ENCODE measurements around the gene KBTBD8. TPM values are rescaled to one million over a fixed set of nuclear protein-coding genes. Genes with fewer than 3 reads are reported as not detected.

KBTBD8 gene
- total RNA-seq, 2 experiments from 2014 or later: 7.1 to 7.7 TPM

GRCh38 chr3:66971245-66971644 is 26.9 kb upstream of the KBTBD8 start:
- peak overlapping the region; percentile 69 for H3K27ac Mint-ChIP-seq
- H3K27me3 Mint-ChIP-seq: peaks cover 15% of the 10 kb centered on the region
- intact Hi-C loops (cut with DNase I, micrococcal nuclease): loop anchor here (2.0 to 10.0 kb wide), 6 partner anchors 66 to 1921 kb away; no protein-coding TSS in a partner anchor
- no peak for DNase-seq
- no peak for ATAC-seq (ENCODE audit: poor library complexity)
- H3K4me3 Mint-ChIP-seq: peak overlapping the region; percentile 92
- peaks cover 18% of the 10 kb centered on the region for H3K4me1 Mint-ChIP-seq (ENCODE audit: low read depth)
- Histone ChIP-seq H3K4me1 (ENCODE audit: insufficient read depth, low read length) (peaks cover 12% of the 10 kb centered on the region), H3K36me3 (ENCODE audit: insufficient read depth, low read length) (no peaks in the 10 kb centered on the region), H3K9me3 (ENCODE audit: control insufficient read depth in 1 of 2, insufficient read depth in 1 of 2, low read length in 2 of 2) (no peaks in the 10 kb centered on the region), H3K27me3 (ENCODE audit: control insufficient read depth in 1 of 2, insufficient read depth in 2 of 2, low read length in 2 of 2) (no peaks in the 10 kb centered on the region), H3K27ac (ENCODE audit: low read depth in 1 of 2, low read length in 2 of 2) (no peak overlapping the region), H3K4me3 (ENCODE audit: low read length) (peak overlapping the region; percentile 65)
- ChIA-PET POLR2A (interaction anchor here (1.2 to 2.5 kb wide), 2 partner anchors 27 to 112 kb away, joined by 4 to 29 read pairs; partner anchors contain the start of gene KBTBD8), CTCF (interaction anchor here (1.0 to 2.6 kb wide), 4 partner anchors 19 to 1922 kb away, joined by 4 to 12 read pairs (median 10); no protein-coding TSS in a partner anchor)
- H3K9me3 Mint-ChIP-seq: no peaks in the 10 kb centered on the region
- TF ChIP-seq, protein P1, sequence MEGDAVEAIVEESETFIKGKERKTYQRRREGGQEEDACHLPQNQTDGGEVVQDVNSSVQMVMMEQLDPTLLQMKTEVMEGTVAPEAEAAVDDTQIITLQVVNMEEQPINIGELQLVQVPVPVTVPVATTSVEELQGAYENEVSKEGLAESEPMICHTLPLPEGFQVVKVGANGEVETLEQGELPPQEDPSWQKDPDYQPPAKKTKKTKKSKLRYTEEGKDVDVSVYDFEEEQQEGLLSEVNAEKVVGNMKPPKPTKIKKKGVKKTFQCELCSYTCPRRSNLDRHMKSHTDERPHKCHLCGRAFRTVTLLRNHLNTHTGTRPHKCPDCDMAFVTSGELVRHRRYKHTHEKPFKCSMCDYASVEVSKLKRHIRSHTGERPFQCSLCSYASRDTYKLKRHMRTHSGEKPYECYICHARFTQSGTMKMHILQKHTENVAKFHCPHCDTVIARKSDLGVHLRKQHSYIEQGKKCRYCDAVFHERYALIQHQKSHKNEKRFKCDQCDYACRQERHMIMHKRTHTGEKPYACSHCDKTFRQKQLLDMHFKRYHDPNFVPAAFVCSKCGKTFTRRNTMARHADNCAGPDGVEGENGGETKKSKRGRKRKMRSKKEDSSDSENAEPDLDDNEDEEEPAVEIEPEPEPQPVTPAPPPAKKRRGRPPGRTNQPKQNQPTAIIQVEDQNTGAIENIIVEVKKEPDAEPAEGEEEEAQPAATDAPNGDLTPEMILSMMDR (IDR thresholded peaks at IDR 0.05): no peak
- no peaks in the 10 kb centered on the region for H3K36me3 Mint-ChIP-seq (ENCODE audit: low read depth)

DNA sequence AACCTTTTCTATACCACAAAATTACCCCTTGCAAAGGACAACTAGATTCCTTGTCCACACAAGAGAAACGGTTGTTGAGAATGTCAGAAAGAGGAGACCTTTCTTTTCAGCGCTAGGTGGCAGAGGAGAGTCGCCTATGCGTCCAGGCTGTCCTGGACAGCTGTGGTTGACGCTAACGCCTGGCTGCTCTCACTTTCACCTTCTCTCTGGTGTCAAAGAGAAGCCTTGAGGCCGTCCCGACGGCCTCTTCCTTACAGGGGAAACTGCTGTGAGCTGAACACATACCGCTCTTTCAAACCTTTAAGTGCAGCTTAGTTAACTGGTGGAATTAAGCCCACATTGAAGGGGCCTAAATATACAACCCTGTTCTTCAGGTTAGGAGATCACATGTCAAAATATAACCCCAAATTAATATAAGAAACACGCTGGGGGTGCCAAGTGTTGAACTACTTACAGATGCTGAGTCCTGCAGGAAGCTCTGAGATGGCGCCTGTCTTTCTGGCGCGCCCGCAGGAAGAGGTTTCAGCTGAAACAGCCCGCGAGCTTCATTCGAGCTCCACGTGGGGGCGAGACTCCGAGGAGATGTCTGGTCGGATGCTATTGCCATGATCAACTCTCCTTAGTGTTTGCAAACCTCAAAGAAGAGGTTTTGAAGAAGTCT is 26.1 kb upstream of the KBTBD8 start:
- no peaks in the 10 kb centered on the region for H3K36me3 ChIP-seq (ENCODE audit: insufficient read depth, low read length)
- Mint-ChIP-seq H3K4me1 (ENCODE audit: low read depth) (peaks cover 18% of the 10 kb centered on the region), H3K9me3 (no peaks in the 10 kb centered on the region), H3K27me3 (peaks cover 7% of the 10 kb centered on the region), H3K27ac (peak overlapping the region; percentile 69), H3K36me3 (ENCODE audit: low read depth) (no peaks in the 10 kb centered on the region), H3K4me3 (peak overlapping the region; percentile 92)
- no peaks in the 10 kb centered on the region for H3K9me3 ChIP-seq (ENCODE audit: control insufficient read depth in 1 of 2, insufficient read depth in 1 of 2, low read length in 2 of 2)
- H3K27me3 ChIP-seq (ENCODE audit: control insufficient read depth in 1 of 2, insufficient read depth in 2 of 2, low read length in 2 of 2): no peaks in the 10 kb centered on the region
- DNase-seq (peak; percentile 35 to 78 (median 51)), ATAC-seq (ENCODE audit: poor library complexity) (peak; percentile 93)
- peak overlapping the region; percentile 65 for H3K4me3 ChIP-seq (ENCODE audit: low read length)
- peaks cover 12% of the 10 kb centered on the region for H3K4me1 ChIP-seq (ENCODE audit: insufficient read depth, low read length)
- TF ChIP-seq, protein P1 (IDR thresholded peaks at IDR 0.05): peak; percentile 87
- ChIA-PET POLR2A (interaction anchor here (0.9 to 2.5 kb wide), 3 partner anchors 27 to 1904 kb away, joined by 4 to 29 read pairs (median 5); partner anchors contain the start of gene KBTBD8), CTCF (interaction anchor here (0.8 to 2.6 kb wide), 6 partner anchors 16 to 1921 kb away, joined by 3 to 12 read pairs (median 8); partner anchors contain the start of gene KBTBD8)
- H3K27ac ChIP-seq (ENCODE audit: low read depth in 1 of 2, low read length in 2 of 2): peak overlapping the region in 1 of 2 donors; percentile 53
- intact Hi-C loops (cut with DNase I, micrococcal nuclease): loop anchor here (2.0 to 10.0 kb wide), 7 partner anchors 27 to 1920 kb away; partner anchors contain the start of gene KBTBD8 (in 1 of the 2)

DNA sequence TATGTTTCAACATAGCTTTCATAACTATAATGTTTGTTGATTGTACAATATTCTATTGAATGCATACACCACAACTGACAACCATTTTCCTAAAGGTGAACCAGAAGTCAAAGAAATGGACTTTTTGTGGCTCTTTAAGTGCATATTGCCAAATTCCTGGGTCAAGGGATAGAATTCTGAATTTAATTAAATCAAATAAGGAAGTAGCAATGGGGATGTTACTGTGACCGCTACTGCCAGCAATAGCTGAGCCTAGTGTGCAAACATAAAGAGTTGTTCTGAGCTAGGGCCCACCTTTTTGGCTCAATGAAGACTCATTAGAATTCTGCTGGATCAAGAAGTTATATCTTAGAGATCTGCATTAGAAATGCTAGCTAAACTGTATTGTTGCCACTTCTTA is 17.3 kb upstream of the KBTBD8 start:
- ChIA-PET POLR2A (interaction anchor here (0.8 kb wide), 1 partner anchor 18 kb away, joined by 3 read pairs; the partner anchor contains the start of gene KBTBD8), CTCF (interaction anchor here (1.1 kb wide), 1 partner anchor 10 kb away, joined by 3 read pairs; no protein-coding TSS in a partner anchor)
- ATAC-seq (ENCODE audit: poor library complexity): no peak
- no peaks in the 10 kb centered on the region for H3K4me1 Mint-ChIP-seq (ENCODE audit: low read depth)
- H3K36me3 ChIP-seq (ENCODE audit: insufficient read depth, low read length): no peaks in the 10 kb centered on the region
- H3K9me3 Mint-ChIP-seq: no peaks in the 10 kb centered on the region
- no peaks in the 10 kb centered on the region for H3K9me3 ChIP-seq (ENCODE audit: control insufficient read depth in 1 of 2, insufficient read depth in 1 of 2, low read length in 2 of 2)
- intact Hi-C loops (cut with DNase I, micrococcal nuclease): no loop called here
- no peak overlapping the region for H3K27ac ChIP-seq (ENCODE audit: low read depth in 1 of 2, low read length in 2 of 2)
- H3K4me3 ChIP-seq (ENCODE audit: low read length): no peak overlapping the region
- H3K4me1 ChIP-seq (ENCODE audit: insufficient read depth, low read length): no peaks in the 10 kb centered on the region
- DNase-seq: no peak
- peaks cover 13% of the 10 kb centered on the region for H3K27me3 Mint-ChIP-seq
- H3K4me3 Mint-ChIP-seq: no peak overlapping the region
- TF ChIP-seq, protein P1 (IDR thresholded peaks at IDR 0.05): no peak
- no peaks in the 10 kb centered on the region for H3K36me3 Mint-ChIP-seq (ENCODE audit: low read depth)
- H3K27me3 ChIP-seq (ENCODE audit: control insufficient read depth in 1 of 2, insufficient read depth in 2 of 2, low read length in 2 of 2): no peaks in the 10 kb centered on the region
- no peak overlapping the region for H3K27ac Mint-ChIP-seq
